Heart right ventricle (tissue), 16 donors: ENCODE results near the gene CFDP1. TPM values are rescaled to one million over a fixed set of nuclear protein-coding genes. Genes with fewer than 3 reads are reported as not detected.

ENCODE experiments used
- ATAC-seq, 8 donors: fragments of 200-7000 bp; cut with Tn5 transposase; one replicate each; pipeline ENCODE4 v1.9.1; 2020; ENCODE audit warnings: mild to moderate bottlenecking in 8 of 8, moderate library complexity in 8 of 8, moderate number of reproducible peaks in 1 of 8
- DNase-seq, 2 donors: peaks; one replicate each; pipeline ENCODE4 v3.0.0-alpha.2; 2020
- H3K27ac ChIP-seq, 10 donors: fragments of 200-600 bp; sonication (generic) in 2 of 10; one replicate each; pipeline versions ENCODE4 v1.5.0 to v1.8.0; 2020 to 2022; ENCODE audit warnings: mild to moderate bottlenecking in 3 of 10
- H3K27me3 ChIP-seq, 7 donors: fragments of 200-600 bp; one replicate each; pipeline ENCODE4 v1.8.0; 2021 to 2022; ENCODE audit warnings: mild to moderate bottlenecking in 2 of 7
- H3K36me3 ChIP-seq, 9 donors: fragments of 200-600 bp; sonication (generic) in 1 of 9; one replicate each; pipeline versions ENCODE4 v1.5.0 to v1.8.0; 2020 to 2022; ENCODE audit warnings: mild to moderate bottlenecking in 2 of 9
- H3K4me1 ChIP-seq, 9 donors: fragments of 200-600 bp; sonication (generic) in 1 of 9; one replicate each; pipeline versions ENCODE4 v1.5.0 to v1.8.0; 2020 to 2022; ENCODE audit warnings: mild to moderate bottlenecking in 4 of 9
- H3K4me3 ChIP-seq, 10 donors: fragments of 200-600 bp; sonication (generic) in 2 of 10; one replicate each; pipeline versions ENCODE4 v1.5.0 to v1.8.0; 2020 to 2022; ENCODE audit warnings: mild to moderate bottlenecking in 7 of 10, moderate library complexity in 2 of 10
- H3K9me3 ChIP-seq, 11 donors: fragments of 200-600 bp in 10 of 11; sonication (generic) in 2 of 11; one replicate each; pipeline versions ENCODE4 v1.5.0 to v1.8.0; 2013 to 2022; ENCODE audit warnings: mild to moderate bottlenecking in 2 of 11, control low read depth in 1 of 11, moderate library complexity in 1 of 11
- WGBS, 2 donors: extraction: QIAGEN DNeasy Blood & Tissue Kit; methylation state at CpG; one replicate each; pipeline ENCODE4 v1.1.7; 2013; ENCODE audit warnings: inconsistent platforms in 1 of 2; 5-methylcytosine and 5-hydroxymethylcytosine counted together
- intact Hi-C, 10 donors: fragments of 100-400 bp; cut with DNase I; formaldehyde crosslinking; loops; one replicate each; pipeline versions ENCODE4 v1.11.1 to v1.14.2; 2022
- polyA plus RNA-seq, 2 donors: library from polyadenylated mRNA; stranded (reverse); fragments of 200-250 nt; gene quantifications; one replicate each; pipeline ENCODE4 v1.2.3, GENCODE V29; 2013
- total RNA-seq, 10 donors: library from RNA; stranded (reverse); fragmentation: NEBNext Ultra II Directional in 3 of 10; extraction: Animal tissue kit (Norgen Biotek cat#: 25700) in 3 of 10; gene quantifications; one replicate each; pipeline versions ENCODE4 v1.2.1 to v1.2.4, GENCODE V29; 2021 to 2023
- TF ChIP-seq, protein P1 (sequence below), 9 donors: fragments of 200-600 bp; sonication (generic) in 2 of 9; IDR thresholded peaks; one replicate each; pipeline versions ENCODE4 v1.5.0 to v1.8.0; 2021 to 2022; ENCODE audit warnings: antibody characterized with exemption in 9 of 9, mild to moderate bottlenecking in 5 of 9, moderate library complexity in 1 of 9
- donor health status: Arrhythmogenic right ventricular cardiomyopathy.
- donor health status: ischemic (EF 13 %, LVEDD 7.1; RV severe dilation, severe dysfunction).
- donor health status: healthy with polysubstance abuse.
- donor health status: DM: no; HTN: yes; CAD: no.
- donor health status: DM: no; HTN: no; CAD: no.
- donor health status: ischemic (EF 25% LVEDD 6.9; RV normal size, moderate dysfunction).
- donor health status: ischemic (EF 25% LVEDD 5.7; RV mildly dilated, moderate dysfunction).
- donor health status: healthy.
- donor health status: DM: yes; HTN: yes; CAD: no.
- donor health status: Ischemic cardiomyopathy.
- donor health status: ischemic (EF 35%, LVEDD 5.7; RV mildly dilated, moderate dysfunction).
- donor health status: nonischemic (EF 11% LVEDD 7.7; RV severe dilation, severe dysfunction).
- donor health status: DM: yes; HTN: yes; CAD: no.
- donor health status: PGD.
- donor health status: ischemic (EF 29% LVEDD 5.4; RV normal size, mild dysfunction).
- donor health status: nonischemic (EF 23%, LVEDD 6.1; RV moderate dilation, normal function).

The CFDP1 gene
- total and polyA plus RNA-seq, 12 donors: 19.0 to 63.6 (median 25.0) TPM

DNA sequence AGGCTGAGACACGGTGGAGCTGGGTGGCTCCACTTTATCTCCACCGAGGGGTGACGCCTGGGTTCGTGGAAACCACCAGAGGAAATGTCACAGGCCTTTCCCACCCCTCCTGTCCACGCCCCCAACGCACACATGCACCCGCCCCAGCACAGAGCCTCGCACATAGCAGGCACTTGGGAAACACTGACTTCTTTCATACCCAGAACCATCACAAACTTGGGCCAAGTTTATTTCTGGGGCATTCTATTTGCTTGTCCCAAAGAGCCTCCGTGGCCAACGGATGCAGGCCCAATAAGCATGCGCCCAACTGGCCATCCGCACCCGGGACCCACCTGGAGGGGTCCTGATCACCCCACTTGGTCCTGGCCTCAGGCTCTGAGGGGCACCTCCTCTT lies 185.2 kb downstream of the CFDP1 start:
- TF ChIP-seq, protein P1, sequence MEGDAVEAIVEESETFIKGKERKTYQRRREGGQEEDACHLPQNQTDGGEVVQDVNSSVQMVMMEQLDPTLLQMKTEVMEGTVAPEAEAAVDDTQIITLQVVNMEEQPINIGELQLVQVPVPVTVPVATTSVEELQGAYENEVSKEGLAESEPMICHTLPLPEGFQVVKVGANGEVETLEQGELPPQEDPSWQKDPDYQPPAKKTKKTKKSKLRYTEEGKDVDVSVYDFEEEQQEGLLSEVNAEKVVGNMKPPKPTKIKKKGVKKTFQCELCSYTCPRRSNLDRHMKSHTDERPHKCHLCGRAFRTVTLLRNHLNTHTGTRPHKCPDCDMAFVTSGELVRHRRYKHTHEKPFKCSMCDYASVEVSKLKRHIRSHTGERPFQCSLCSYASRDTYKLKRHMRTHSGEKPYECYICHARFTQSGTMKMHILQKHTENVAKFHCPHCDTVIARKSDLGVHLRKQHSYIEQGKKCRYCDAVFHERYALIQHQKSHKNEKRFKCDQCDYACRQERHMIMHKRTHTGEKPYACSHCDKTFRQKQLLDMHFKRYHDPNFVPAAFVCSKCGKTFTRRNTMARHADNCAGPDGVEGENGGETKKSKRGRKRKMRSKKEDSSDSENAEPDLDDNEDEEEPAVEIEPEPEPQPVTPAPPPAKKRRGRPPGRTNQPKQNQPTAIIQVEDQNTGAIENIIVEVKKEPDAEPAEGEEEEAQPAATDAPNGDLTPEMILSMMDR (IDR thresholded peaks at IDR 0.05): no peak
- H3K36me3 ChIP-seq: peaks cover 0 to 7% (median 0%) of the 10 kb centered on the region in 9 donors
- no peaks in the 10 kb centered on the region for H3K9me3 ChIP-seq
- peak overlapping the region in 5 of 10 donors; percentile 10 to 99 (median 80) for H3K4me3 ChIP-seq
- H3K27ac ChIP-seq: peak overlapping the region; percentile 91 to 98 (median 96)
- peak; percentile 42 to 64 for DNase-seq
- ATAC-seq: peak in 1 of 8 donors; percentile 6
- peaks cover 71 to 94% (median 89%) of the 10 kb centered on the region in 9 donors for H3K4me1 ChIP-seq
- intact Hi-C loops: no loop called here
- 28 to 31% methylated on average over 13 of the region's 13 CpGs for WGBS, 2 donors
- H3K27me3 ChIP-seq: peaks cover 0 to 40% (median 0%) of the 10 kb centered on the region in 7 donors

DNA sequence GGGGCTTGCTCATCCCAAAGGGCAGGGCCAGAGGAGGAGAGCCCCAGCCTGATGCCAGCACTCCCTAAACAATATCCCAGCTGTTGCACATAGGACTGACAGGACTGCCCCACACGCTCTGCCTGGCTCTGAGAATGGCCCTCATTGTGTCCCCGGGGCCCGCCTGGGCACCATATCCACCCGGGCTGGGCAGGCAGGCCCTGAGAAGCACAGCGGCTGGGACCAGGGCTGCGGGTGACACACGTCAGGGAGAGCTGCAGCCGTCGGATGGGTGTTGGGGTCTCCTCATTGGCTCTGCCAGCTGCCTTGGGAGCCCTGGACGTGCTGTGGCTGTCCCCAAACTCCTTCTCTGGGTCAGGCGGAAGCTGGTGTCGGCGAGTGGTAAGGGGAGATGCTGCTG lies 186.1 kb downstream of the CFDP1 start:
- ATAC-seq (no peak), DNase-seq (peak in 1 of 2 donors; percentile 23)
- Histone ChIP-seq H3K27ac (peak overlapping the region in 9 of 10 donors; percentile 91 to 98 (median 96)), H3K9me3 (no peaks in the 10 kb centered on the region), H3K27me3 (peaks cover 0 to 34% (median 0%) of the 10 kb centered on the region in 7 donors), H3K36me3 (peaks cover 0 to 16% (median 5%) of the 10 kb centered on the region in 9 donors), H3K4me3 (peak overlapping the region in 3 of 10 donors; percentile 10 to 87 (median 14)), H3K4me1 (peaks cover 62 to 91% (median 83%) of the 10 kb centered on the region in 9 donors)
- TF ChIP-seq, protein P1 (IDR thresholded peaks at IDR 0.05): no peak
- 70 to 76% methylated on average over 13 of the region's 13 CpGs for WGBS, 2 donors
- intact Hi-C loops: no loop called here

DNA sequence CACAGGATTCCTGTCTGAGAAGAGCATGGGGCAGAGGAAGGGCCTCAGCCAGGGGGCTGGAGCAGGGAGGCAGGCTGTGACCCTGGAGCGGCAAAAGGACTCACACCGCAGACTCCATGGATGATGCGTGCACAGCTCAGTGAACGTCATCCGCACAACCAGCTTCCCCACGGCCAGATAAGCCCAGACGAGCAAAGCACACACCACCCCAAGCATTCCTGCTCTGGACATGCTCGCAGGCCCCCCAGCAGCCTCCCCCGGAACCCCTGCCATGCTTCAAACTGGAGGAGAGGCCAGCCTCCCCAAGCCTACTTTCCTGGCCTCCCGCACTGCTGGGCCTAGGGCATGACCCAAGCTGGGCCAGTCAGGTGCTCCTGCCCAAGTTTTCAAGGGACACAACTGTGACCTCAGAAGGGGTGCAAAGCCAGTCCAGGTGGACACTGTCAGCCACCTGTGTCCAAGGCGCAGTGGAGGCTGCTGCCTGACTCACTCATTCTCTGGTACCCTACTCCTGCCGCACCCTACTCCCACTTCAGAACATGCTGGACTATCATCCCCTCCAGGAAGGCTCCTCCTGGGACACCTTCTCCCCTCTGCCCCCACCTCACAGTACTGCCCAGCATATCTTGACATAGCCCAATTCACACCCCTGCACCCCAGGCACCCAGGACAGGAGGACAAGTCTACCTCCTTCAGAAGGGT lies 186.6 kb downstream of the CFDP1 start:
- TF ChIP-seq, protein P1 (IDR thresholded peaks at IDR 0.05): no peak
- Histone ChIP-seq H3K27me3 (peaks cover 0 to 34% (median 0%) of the 10 kb centered on the region in 7 donors), H3K4me1 (peaks cover 56 to 91% (median 79%) of the 10 kb centered on the region in 9 donors), H3K4me3 (peak overlapping the region in 1 of 10 donors; percentile 29), H3K27ac (peak overlapping the region; percentile 73 to 98 (median 96)), H3K36me3 (peaks cover 0 to 22% (median 6%) of the 10 kb centered on the region in 9 donors), H3K9me3 (no peaks in the 10 kb centered on the region)
- WGBS, 2 donors: 77 to 78% methylated on average over 12 of the region's 12 CpGs
- intact Hi-C loops: no loop called here
- ATAC-seq (no peak), DNase-seq (no peak)

DNA sequence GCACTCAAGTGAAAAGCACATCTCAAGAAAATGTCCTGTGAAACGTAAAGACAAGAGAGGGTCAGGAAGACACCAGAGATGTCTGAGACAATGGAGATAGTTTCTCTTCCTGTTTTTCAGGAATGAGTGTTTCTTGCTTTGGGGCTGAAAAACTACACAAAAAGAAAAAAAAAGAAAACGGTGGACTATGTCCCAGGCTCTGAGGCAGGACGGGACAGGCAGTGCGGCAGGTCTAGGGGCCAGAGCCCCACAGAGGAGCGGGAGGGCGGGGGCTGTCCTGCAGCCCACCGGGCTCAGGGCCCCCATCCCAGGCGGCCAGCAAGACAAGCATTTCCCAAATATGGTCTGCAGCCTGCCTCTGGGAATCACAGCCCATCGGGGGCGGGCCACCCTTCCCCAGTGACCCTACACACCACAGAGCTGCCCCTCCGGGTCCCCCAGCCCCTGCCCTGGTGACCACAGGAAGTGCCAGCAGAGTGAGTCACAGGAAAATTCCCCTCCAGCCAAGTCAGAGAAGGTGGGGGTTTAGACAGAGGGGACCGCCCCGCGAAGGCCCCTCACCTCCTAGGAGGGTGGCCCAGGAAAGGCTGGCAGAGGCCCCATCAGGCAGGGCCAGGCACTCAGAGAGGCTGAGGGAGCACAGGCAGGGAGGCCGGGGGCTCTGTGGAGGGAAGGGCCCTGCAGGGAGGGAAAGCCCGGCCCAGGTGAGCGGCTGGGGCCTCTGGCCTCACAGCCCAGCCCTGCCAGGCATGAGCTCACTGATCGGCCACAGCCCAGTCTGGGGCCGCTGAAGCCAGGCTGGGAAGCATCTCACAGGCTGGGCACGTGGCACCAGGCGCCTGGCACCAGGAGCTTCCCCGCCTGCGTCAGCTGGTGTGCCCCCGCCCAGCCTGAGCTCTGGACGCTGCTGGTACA lies 188.2 kb downstream of the CFDP1 start:
- Histone ChIP-seq H3K27me3 (peaks cover 0 to 21% (median 0%) of the 10 kb centered on the region in 7 donors), H3K27ac (peak overlapping the region; percentile 73 to 98 (median 96)), H3K4me1 (peaks cover 59 to 99% (median 86%) of the 10 kb centered on the region in 9 donors), H3K9me3 (no peaks in the 10 kb centered on the region), H3K4me3 (peak overlapping the region in 5 of 10 donors; percentile 13 to 29 (median 19)), H3K36me3 (peaks cover 0 to 37% (median 10%) of the 10 kb centered on the region in 9 donors)
- WGBS, 2 donors: 10 to 18% methylated on average over 25 of the region's 25 CpGs
- TF ChIP-seq, protein P1 (IDR thresholded peaks at IDR 0.05): no peak
- intact Hi-C loops: no loop called here
- peak; percentile 83 to 84 for DNase-seq
- ATAC-seq: peak; percentile 66 to 86 (median 78)
